Stimulated activated effector memory CD8-positive, alpha-beta T cell treated with anti-CD3 and anti-CD28 coated beads, Interleukin-12 subunit alpha, Interleukin-12 subunit beta, amount 100 ng/mL, for 72 hours (primary cell): ENCODE results near the gene CEP250.
"Not testable (repeated sequence)": the region's sequence is repeated elsewhere in the genome, so short reads cannot be mapped to it uniquely, and the experiment has no call there.

Source experiments
- ATAC-seq: fragments of 150-1000 bp; cut with Tn5 transposase; 2 replicates; pipeline ENCODE4 v1.10.0; 2021
- DNase-seq, 2 donors: peaks; one replicate each; pipeline ENCODE4 v3.0.0; 2021 to 2022; ENCODE audit warnings: low spot score in 2 of 2
- H3K27ac Mint-ChIP-seq: one replicate; pipeline ENCODE4 v1.8.0; 2022; ENCODE audit warnings: mild to moderate bottlenecking, mixed read lengths
- H3K36me3 Mint-ChIP-seq: one replicate; pipeline ENCODE4 v1.8.0; 2022; ENCODE audit warnings: mild to moderate bottlenecking, mixed read lengths
- H3K4me1 Mint-ChIP-seq: one replicate; pipeline ENCODE4 v1.8.0; 2022; ENCODE audit warnings: mixed read lengths
- H3K4me3 Mint-ChIP-seq: one replicate; pipeline ENCODE4 v1.8.0; 2022; ENCODE audit warnings: mild to moderate bottlenecking, mixed read lengths
- H3K9me3 Mint-ChIP-seq: one replicate; pipeline ENCODE4 v1.8.0; 2022; ENCODE audit warnings: mixed read lengths

Gene CEP250

DNA sequence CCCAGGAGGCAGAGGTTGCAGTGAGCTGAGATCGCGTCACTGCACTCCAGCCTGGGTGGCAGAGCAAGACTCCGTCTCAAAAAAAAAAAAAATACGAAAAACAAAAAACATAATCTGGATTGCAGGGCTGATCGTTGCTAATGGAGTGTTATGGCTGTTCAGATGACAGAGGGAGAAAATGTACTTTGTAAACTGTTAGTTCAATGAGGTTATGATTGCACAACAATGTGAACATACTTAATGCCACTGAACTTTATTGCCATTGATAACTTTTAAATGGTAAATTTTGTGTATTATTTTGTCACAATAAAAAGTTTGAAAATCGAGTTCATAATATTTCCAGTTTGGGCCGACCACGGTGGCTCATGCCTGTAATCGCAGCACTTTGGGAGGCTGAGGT lies 63.6 kb downstream of the CEP250 start:
- no peaks in the 10 kb centered on the region for H3K9me3 Mint-ChIP-seq
- ATAC-seq (no peak), DNase-seq (no peak)
- peaks cover 17% of the 10 kb centered on the region for H3K36me3 Mint-ChIP-seq
- no peak overlapping the region for H3K4me3 Mint-ChIP-seq
- no peak overlapping the region for H3K27ac Mint-ChIP-seq
- H3K4me1 Mint-ChIP-seq: no peaks in the 10 kb centered on the region

DNA sequence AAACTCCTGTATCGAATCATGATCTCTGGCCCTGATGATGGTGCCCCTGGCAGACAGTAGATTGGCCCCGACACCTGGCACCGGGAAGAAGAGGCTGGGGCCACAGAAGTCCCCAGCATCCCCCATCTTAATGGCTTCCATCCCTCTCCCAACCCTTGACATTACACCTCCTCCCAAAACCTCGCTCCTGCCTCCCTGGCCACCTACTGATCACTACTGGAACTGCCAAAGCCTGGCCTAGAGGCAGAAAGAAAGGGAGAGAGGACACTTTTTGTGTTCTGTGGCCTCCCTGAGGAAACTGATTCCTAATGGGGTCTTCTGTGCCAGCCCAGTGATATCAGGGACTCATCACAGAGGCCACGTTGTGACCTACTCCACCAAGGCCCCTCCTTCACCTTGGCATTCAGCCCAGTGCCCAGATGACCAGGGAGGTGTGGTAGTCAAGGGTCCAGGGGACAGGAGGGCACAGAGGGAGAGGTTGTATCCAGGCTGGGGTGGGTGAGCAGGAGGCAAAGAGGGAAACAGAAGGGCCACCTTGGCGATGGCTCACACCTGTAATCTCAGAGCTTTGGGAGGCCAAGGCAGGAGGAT lies 68.0 kb downstream of the CEP250 start:
- H3K36me3 Mint-ChIP-seq: peaks cover 5% of the 10 kb centered on the region
- peak; percentile 59 for ATAC-seq
- no peak overlapping the region for H3K4me3 Mint-ChIP-seq
- peak overlapping the region; percentile 35 for H3K27ac Mint-ChIP-seq
- H3K9me3 Mint-ChIP-seq: no peaks in the 10 kb centered on the region
- H3K4me1 Mint-ChIP-seq: no peaks in the 10 kb centered on the region
- no peak for DNase-seq

DNA sequence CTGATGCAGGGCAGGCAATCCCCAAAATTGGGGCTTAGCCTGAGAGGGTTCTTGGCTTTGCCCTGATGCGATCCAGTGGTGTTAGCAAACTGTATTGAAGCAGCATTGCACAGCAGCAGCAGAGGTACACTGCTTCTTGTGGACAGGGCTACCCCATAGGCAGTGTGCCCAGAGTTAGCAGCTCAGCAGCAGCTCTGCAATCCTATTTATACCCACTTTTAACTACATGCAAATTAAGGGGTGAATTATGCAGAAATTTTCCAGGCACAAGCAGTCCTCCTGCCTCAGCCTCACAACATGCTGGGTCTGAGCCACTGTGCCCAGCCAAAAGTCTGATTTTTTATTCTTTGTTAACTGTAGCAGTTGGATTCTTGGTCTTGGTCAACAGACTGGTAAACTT lies 70.2 kb downstream of the CEP250 start:
- no peaks in the 10 kb centered on the region for H3K36me3 Mint-ChIP-seq
- ATAC-seq (no peak), DNase-seq (no peak)
- no peaks in the 10 kb centered on the region for H3K9me3 Mint-ChIP-seq
- H3K4me1 Mint-ChIP-seq: no peaks in the 10 kb centered on the region
- H3K27ac Mint-ChIP-seq: no peak overlapping the region
- no peak overlapping the region for H3K4me3 Mint-ChIP-seq

DNA sequence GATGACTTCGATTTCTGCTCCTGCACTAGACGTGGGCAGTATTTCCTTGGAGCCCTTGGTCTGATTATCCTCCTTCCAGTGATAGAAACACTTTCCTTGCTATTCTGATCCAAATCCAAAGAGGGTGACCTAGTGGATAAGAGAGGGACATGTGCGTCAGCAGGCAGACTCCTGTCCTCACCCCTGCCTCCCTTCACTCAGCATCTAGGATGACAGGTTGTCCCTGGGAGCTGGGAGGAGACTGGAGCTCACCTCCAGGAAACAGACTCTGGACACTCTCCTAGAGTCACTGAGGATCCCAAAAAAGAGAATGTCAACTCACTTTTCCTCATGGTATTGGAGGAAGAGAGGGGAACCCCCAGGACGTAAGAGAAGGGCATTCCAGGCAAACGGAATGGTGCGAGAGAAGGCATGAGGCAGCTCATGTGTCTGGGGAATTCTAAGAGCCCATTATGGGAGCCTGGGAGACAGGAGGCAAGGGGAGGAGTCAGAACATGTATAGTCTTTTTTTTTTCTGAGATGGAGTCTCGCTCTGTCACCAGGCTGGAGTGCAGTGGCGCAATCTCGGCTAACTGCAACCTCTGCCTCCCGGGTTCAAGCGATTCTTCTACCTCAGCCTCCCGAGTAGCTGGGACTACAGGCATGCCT lies 71.8 kb downstream of the CEP250 start:
- no peak for ATAC-seq
- H3K36me3 Mint-ChIP-seq: no peaks in the 10 kb centered on the region

DNA sequence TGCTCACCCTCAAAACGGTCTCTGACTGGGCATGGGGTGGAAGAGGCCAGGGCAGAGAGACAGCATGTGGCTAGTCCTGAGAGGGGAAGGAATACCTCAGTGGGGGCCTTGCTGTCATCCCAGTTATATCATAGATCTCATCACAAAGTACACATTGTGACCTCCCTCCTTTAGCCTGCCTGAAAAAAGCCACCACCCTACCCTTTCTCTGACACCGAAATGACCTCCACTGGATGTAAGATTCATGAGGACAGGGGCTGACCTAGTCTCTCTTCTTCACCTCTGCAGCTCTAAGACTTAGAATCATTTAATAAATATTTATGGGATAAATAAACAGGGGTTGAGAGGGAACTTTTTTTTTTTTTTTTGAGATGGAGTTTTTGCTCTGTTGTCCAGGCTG lies 74.2 kb downstream of the CEP250 start, which contains the start of gene C20orf173:
TSS of gene C20orf173 (minus strand) at position 101 of the 400 bp plus-strand sequence. CDS start 279 bp downstream, outside the sequence.
- no peaks in the 10 kb centered on the region for H3K36me3 Mint-ChIP-seq
- H3K4me1 Mint-ChIP-seq: no peaks in the 10 kb centered on the region
- no peaks in the 10 kb centered on the region for H3K9me3 Mint-ChIP-seq
- DNase-seq (no peak), ATAC-seq (no peak)
- no peak within 1 kb of the TSS for H3K27ac Mint-ChIP-seq
- no peak within 1 kb of the TSS for H3K4me3 Mint-ChIP-seq

More for the DNA sequence above, 71.8 kb downstream of the CEP250 start:
- Mint-ChIP-seq H3K27ac (no peak overlapping the region), H3K4me1 (no peaks in the 10 kb centered on the region), H3K4me3 (no peak overlapping the region), H3K9me3 (no peaks in the 10 kb centered on the region)
- no peak for DNase-seq

DNA sequence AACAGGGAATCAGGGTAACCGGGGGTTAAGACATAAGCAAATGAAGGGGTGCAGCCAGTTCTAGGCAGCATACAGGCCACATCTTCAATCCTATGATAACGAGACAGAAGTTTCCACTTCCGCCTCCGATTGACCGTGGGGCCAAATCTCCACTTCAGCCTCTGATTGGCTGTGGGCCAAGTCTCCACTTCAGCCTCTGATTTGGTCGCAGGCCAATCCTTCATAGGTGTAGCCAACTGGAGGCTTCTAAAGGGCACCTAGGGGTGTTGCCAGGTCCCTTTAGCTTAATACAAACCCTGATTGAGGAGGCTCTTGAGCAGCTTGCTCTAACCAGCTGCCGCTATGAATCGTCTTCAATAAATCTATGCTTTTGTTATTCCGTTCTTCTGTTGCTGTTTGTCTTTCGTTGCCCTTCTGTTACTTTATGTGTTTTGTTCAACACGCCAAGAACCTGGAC lies 84.4 kb downstream of the CEP250 start:
- Mint-ChIP-seq H3K36me3 (peaks cover 22% of the 10 kb centered on the region), H3K9me3 (no peaks in the 10 kb centered on the region), H3K27ac (no peak overlapping the region), H3K4me1 (peaks cover 15% of the 10 kb centered on the region), H3K4me3 (no peak overlapping the region)
- ATAC-seq (peak; percentile 24), DNase-seq (no peak)

DNA sequence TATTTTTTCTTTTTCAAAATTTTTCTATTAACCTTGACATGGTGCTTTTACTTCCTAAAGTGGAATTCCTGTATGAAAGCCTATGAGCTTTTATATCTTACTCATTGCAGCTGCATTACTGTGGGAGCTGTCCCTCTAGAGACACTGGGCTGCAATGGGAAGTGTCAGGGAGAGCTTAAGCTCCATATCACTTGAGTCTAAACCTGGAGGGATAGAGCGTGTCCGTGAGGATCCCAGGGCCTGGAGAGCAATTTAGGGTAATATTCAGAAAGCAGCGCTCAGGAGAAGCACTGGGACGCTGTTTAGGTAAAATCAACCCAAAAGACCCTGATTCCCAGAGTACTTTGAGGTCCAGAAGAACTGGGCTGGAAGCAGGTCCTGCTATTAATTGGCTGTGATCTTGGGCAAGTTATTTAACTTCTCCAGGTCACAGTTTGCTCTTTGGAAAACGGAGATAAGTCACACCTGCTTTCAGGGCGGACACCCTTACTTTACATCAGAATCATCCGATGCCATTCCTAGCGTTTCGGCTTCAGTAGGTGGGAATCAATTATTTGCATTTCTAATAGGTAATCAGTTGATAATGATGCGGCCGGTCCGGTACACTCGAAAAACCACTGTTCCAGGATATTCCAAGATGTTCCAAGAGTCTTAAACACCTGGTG lies 85.9 kb downstream of the CEP250 start:
- Mint-ChIP-seq H3K4me3 (peak overlapping the region; percentile 81), H3K4me1 (peaks cover 15% of the 10 kb centered on the region), H3K36me3 (peaks cover 22% of the 10 kb centered on the region), H3K9me3 (no peaks in the 10 kb centered on the region), H3K27ac (peak overlapping the region; percentile 92)
- no peak for DNase-seq
- no peak for ATAC-seq

DNA sequence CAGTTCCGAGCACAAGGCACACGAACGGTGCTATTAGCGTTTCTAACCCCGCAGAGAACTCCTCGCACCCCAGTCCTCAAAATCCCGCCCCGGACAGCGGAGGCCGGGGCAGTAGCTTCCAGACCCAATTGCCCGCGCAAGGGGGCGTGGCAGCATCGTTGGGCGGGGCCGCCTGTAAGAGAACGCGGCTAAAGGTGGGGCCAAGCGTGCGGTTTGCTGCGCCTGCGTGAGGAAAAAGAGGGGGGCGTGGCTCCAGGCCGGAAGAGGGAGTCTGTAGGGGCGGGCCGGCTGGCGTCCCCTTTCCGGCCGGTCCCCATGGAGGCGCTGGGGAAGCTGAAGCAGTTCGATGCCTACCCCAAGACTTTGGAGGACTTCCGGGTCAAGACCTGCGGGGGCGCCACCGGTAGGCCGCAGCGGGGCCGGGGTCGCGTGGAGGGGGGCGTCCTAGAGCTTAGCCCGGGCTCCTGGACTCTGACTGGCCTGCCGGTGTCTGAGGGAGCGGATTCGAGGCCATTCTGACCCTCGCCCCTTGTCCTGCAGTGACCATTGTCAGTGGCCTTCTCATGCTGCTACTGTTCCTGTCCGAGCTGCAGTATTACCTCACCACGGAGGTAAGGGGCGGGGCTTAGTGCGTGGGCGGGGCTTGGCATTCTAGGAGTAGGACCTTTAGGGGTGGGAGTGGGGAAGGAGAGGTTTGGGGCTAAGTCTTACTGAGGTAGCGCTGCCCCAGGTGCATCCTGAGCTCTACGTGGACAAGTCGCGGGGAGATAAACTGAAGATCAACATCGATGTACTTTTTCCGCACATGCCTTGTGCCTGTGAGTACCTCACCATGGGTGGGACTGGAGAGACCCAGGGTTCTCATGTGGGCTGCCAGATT lies 86.6 kb downstream of the CEP250 start, which contains the start of gene ERGIC3:
TSS of gene ERGIC3 (plus strand) at position 296 of the 880 bp plus-strand sequence. CDS start at position 316, 20 bp downstream.
- ATAC-seq (peak; percentile 97), DNase-seq (peak; percentile 96 to 99)
- peak within 1 kb of the TSS; percentile 92 for H3K27ac Mint-ChIP-seq
- H3K4me3 Mint-ChIP-seq: peak within 1 kb of the TSS; percentile 81
- peaks cover 15% of the 10 kb centered on the region for H3K4me1 Mint-ChIP-seq
- H3K36me3 Mint-ChIP-seq: peaks cover 22% of the 10 kb centered on the region
- no peaks in the 10 kb centered on the region for H3K9me3 Mint-ChIP-seq

DNA sequence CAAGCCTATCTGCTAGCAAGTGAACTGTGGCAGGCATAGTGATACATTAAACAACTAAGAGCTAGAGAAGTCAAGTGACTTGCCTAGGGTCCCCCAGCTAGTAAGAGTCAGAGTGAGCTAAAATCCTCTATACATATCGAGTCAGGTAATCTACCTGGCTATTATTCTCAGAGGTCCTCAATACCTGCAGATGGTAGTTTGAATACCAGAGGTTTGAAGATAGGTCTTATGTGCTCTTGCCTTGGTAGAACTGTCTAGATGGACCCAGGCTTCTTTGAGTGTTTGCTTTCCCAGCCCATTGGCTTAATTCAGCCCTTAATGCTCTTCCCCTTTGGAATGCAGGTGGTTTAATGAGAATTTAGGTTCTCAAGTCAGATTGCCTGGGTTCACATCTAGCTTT lies 87.6 kb downstream of the CEP250 start:
- no peaks in the 10 kb centered on the region for H3K9me3 Mint-ChIP-seq
- ATAC-seq (no peak), DNase-seq (no peak)
- H3K4me3 Mint-ChIP-seq: peak overlapping the region; percentile 81
- peaks cover 22% of the 10 kb centered on the region for H3K36me3 Mint-ChIP-seq
- peak overlapping the region; percentile 92 for H3K27ac Mint-ChIP-seq
- H3K4me1 Mint-ChIP-seq: peaks cover 15% of the 10 kb centered on the region

DNA sequence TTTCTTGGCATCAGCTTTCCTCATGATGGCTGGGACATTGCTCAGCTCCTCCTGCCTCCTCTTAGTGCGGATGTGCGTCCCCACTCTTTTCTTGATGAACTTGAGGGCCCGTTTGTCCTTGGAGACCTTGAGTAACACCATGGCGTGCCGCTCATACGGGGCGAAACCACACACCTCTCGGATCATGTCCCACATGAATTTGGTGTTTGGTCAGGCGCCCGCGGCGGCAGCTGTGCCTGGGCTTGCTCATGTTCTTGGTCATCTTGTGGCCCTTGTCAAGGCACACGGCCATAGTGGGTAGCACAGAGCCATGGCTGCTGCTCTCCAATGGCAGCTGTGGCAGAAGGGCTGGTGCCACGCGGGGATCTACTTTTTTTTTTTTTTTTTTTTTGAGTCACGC lies 89.0 kb downstream of the CEP250 start:
- DNase-seq (no peak), ATAC-seq (no peak)
- Mint-ChIP-seq H3K27ac (no peak overlapping the region), H3K36me3 (peaks cover 31% of the 10 kb centered on the region), H3K9me3 (no peaks in the 10 kb centered on the region), H3K4me1 (peaks cover 15% of the 10 kb centered on the region), H3K4me3 (no peak overlapping the region)

DNA sequence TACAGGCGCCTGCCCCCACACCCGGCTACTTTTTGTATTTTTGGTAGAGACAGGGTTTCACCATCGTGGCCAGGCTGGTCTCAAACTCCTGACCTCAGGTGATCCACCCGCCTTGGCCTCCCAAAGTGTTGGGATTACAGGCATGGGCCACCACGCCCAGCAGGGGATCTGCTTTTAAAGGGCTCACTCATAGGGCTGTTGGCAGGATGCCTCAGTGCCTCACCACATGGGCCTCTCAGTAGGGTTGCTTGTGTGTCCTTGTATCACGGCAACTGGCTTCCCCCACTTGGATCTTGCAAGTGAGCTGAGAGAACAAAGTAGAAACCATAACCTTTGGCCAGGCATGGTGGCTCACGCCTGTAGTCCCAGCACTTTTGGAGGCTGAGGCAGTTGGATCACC lies 89.5 kb downstream of the CEP250 start:
- H3K36me3 Mint-ChIP-seq: peaks cover 31% of the 10 kb centered on the region
- H3K4me1 Mint-ChIP-seq: peaks cover 15% of the 10 kb centered on the region
- ATAC-seq, DNase-seq, H3K4me3 Mint-ChIP-seq, H3K27ac Mint-ChIP-seq, H3K9me3 Mint-ChIP-seq: not testable (repeated sequence)

DNA sequence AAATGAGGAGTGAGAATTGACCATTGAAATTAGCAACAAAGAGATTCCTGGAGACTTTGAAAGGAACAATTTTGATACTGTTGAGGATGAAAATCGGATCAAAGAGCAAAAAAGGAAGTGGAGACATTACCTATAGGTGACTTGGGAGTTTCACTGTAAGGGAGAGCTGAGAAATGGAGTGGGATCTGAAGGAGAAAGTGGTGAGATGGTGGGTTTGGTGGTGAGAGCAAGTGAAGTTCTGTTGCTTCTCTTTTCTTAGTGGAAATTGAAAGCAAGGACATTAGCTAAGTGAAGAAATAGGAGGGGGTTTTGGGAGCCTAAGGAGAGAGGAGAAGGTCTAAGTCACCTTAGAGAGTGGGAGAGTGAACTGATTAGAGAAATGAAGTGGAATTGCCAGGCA lies 90.7 kb downstream of the CEP250 start:
- Mint-ChIP-seq H3K27ac (no peak overlapping the region), H3K4me1 (peaks cover 15% of the 10 kb centered on the region), H3K9me3 (no peaks in the 10 kb centered on the region), H3K36me3 (peaks cover 31% of the 10 kb centered on the region), H3K4me3 (no peak overlapping the region)
- DNase-seq: no peak
- ATAC-seq: no peak

DNA sequence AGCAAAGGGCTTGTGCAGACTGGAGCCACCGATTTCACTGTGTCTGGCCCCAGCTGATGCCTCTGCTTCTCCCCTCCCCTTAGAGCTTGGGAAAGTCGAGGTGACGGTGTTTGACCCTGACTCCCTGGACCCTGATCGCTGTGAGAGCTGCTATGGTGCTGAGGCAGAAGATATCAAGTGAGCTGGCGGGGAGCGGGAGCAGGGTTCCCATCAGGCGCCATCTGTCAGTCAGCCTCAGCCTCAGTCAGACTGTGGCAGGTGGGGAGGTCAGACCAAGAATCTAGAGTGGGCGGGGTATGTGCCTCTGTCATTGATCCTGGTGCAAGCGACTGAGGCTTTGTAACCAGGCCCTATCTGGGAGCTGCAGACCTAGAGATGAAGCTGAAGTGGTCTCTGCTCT lies 91.9 kb downstream of the CEP250 start:
- Mint-ChIP-seq H3K9me3 (no peaks in the 10 kb centered on the region), H3K4me3 (no peak overlapping the region), H3K4me1 (peaks cover 6% of the 10 kb centered on the region), H3K36me3 (peaks cover 25% of the 10 kb centered on the region), H3K27ac (no peak overlapping the region)
- ATAC-seq: no peak
- no peak for DNase-seq

DNA sequence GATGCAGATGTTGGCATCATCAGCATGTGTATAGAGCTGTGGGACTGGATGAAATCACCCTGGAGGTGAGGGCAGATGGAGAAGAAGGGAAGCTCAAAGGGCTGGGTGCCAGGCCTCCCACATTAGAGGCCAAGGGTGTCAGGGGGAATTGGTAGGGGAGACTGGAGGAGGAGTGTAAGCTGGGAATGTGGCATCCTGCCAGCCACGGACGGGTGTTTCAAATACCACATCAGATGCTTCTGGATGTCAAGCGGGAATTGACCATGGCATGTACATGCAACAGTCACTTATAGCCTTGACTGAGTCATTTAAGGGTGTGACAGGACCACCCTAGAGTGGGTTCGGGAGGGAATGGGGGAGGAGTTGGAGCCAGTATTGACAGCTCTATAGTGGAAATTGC lies 96.1 kb downstream of the CEP250 start:
- Mint-ChIP-seq H3K9me3 (no peaks in the 10 kb centered on the region), H3K4me1 (no peaks in the 10 kb centered on the region), H3K4me3 (no peak overlapping the region), H3K27ac (no peak overlapping the region), H3K36me3 (peaks cover 33% of the 10 kb centered on the region)
- ATAC-seq (no peak), DNase-seq (no peak)

DNA sequence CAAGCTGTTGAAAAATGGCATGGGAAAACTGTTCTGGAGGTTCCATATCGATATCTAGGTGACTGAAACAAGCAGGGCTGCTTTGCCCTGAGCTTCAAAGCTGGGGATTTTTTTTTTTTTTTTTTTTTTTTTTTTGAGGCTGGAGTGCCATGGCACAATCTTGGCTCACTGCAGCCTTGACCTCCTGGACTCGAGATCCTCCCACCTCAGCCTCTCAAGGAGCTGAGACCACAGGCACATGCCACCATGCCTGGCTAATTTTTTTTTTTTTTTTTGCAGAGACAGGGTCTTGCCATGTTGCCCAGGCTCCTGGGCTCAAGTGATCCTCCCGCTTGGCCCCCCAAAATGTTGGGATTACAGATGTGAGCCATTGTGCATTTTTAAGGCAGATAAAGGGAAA lies 97.5 kb downstream of the CEP250 start:
- DNase-seq: no peak
- peaks cover 42% of the 10 kb centered on the region for H3K36me3 Mint-ChIP-seq
- no peak for ATAC-seq
- no peak overlapping the region for H3K4me3 Mint-ChIP-seq
- H3K27ac Mint-ChIP-seq: no peak overlapping the region
- H3K9me3 Mint-ChIP-seq: no peaks in the 10 kb centered on the region
- H3K4me1 Mint-ChIP-seq: no peaks in the 10 kb centered on the region
